ENCODE data around the gene ARFGAP2.

DNA sequence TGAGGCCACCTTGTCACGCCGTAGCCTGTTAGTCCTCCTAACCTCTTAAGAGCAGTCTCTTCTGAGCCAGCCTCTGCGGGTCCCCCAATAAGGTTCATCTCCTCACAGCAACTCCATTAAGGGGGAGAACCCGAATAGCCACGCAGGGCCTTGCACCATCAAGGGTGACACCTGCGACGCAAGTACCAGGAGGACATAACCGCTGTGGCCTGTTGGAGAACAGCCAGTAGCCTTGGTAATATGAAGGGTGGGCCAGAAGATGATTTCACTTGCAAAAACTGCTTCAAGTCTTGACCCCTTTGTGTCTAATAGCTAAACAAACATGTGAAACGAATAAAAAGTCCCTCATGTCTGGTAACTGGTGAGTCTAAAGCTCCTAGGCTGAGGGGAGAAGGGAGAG is 14.8 kb downstream of the ARFGAP2 start:
- no peak for TF ChIP-seq POLR2AphosphoS5 (IDR thresholded peaks at IDR 0.05)
- no peak for TF ChIP-seq POLR2A (IDR thresholded peaks at IDR 0.05; ENCODE audit: low read depth)
- TF ChIP-seq, protein P1, sequence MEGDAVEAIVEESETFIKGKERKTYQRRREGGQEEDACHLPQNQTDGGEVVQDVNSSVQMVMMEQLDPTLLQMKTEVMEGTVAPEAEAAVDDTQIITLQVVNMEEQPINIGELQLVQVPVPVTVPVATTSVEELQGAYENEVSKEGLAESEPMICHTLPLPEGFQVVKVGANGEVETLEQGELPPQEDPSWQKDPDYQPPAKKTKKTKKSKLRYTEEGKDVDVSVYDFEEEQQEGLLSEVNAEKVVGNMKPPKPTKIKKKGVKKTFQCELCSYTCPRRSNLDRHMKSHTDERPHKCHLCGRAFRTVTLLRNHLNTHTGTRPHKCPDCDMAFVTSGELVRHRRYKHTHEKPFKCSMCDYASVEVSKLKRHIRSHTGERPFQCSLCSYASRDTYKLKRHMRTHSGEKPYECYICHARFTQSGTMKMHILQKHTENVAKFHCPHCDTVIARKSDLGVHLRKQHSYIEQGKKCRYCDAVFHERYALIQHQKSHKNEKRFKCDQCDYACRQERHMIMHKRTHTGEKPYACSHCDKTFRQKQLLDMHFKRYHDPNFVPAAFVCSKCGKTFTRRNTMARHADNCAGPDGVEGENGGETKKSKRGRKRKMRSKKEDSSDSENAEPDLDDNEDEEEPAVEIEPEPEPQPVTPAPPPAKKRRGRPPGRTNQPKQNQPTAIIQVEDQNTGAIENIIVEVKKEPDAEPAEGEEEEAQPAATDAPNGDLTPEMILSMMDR (IDR thresholded peaks at IDR 0.05), result no peak
